ENCODE measurements around the gene COL23A1.

The COL23A1 gene

DNA sequence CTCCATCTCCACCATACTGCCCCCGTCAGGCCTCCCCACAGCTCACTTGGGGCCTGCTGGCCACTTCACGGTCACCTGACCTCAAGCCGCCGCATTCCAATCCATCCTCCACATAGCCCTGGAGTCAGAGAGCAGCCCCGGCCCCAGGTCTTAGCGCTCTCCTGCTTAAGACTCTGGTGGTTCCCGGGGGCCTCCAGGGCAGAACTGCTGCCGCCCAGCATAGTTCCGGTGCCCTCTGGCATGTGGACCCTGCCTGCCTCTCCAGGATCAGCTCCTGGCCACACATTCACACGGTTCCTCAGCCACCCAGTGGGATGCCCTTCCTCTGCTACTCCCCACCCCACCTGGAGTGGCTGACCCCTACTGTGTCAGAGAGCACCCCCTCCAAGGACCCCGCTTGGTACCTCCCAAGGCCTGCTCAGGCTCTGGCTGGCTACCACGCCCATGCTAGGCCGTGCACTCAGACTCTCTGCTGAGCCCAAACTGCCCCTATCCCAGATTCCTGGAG is 366.3 kb downstream of the COL23A1 start:
- H3K4me3 ChIP-seq (replicated peaks; ENCODE audit: low read depth, low read length), result no peak overlapping the region
- TF ChIP-seq, protein P1, sequence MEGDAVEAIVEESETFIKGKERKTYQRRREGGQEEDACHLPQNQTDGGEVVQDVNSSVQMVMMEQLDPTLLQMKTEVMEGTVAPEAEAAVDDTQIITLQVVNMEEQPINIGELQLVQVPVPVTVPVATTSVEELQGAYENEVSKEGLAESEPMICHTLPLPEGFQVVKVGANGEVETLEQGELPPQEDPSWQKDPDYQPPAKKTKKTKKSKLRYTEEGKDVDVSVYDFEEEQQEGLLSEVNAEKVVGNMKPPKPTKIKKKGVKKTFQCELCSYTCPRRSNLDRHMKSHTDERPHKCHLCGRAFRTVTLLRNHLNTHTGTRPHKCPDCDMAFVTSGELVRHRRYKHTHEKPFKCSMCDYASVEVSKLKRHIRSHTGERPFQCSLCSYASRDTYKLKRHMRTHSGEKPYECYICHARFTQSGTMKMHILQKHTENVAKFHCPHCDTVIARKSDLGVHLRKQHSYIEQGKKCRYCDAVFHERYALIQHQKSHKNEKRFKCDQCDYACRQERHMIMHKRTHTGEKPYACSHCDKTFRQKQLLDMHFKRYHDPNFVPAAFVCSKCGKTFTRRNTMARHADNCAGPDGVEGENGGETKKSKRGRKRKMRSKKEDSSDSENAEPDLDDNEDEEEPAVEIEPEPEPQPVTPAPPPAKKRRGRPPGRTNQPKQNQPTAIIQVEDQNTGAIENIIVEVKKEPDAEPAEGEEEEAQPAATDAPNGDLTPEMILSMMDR (IDR thresholded peaks at IDR 0.05; ENCODE audit: low read length, missing control alignments), result no peak
- DNase-seq (ENCODE audit: low read depth), result no peak

DNA sequence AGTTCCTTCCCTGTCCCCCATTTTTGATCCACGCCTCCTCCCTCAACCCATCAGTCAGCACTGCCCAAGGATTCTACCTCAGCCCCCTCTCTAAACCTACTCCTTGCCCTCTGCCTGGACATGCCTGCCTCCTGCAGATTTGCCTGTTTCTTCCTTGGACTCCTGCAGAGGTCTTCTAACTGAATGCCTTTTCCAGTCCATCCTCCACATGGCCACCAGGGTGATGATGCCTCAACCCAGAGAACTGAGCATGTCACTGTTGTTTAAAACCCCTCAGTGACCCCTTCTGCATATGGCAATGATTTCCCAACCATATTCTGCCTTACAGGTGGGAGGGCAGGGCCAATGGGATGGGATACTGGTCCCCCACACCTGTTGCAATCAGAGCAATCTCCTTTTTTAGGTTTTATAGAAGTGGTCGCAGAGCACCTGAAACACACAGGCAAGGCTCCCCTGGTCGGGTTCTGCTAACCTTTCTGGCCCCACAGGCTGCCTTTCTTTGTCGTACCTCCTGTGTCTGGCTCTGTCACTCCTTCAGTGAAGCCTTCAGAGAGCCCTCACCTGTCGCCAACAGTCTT is 366.9 kb downstream of the COL23A1 start:
- H3K4me3 ChIP-seq (replicated peaks; ENCODE audit: low read depth, low read length), result no peak overlapping the region
- DNase-seq (ENCODE audit: low read depth), result no peak
- TF ChIP-seq, protein P1 (IDR thresholded peaks at IDR 0.05; ENCODE audit: low read length, missing control alignments), result no peak

DNA sequence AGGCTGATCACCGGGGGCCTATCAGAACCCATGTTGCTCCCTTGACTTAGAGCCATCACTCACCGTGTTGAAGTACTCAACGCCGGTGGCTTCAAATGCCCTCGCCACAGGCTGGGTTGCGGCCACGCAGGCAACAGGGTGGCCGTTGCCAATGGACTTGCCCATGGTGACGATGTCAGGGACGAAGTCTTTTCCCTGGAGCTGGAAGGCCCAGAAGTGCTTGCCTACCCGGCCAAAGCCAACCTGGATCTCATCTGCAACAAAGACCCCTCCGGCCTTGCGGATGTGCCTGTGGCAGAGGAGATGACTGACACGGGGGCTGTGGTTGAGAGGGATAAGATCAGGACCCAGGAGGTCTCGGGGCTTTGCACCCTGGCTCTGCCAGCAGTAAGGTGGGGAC is 367.9 kb downstream of the COL23A1 start:
- TF ChIP-seq, protein P1 (IDR thresholded peaks at IDR 0.05; ENCODE audit: low read length, missing control alignments), result no peak
- no peak overlapping the region for H3K4me3 ChIP-seq (replicated peaks; ENCODE audit: low read depth, low read length)
- no peak for DNase-seq (ENCODE audit: low read depth)

DNA sequence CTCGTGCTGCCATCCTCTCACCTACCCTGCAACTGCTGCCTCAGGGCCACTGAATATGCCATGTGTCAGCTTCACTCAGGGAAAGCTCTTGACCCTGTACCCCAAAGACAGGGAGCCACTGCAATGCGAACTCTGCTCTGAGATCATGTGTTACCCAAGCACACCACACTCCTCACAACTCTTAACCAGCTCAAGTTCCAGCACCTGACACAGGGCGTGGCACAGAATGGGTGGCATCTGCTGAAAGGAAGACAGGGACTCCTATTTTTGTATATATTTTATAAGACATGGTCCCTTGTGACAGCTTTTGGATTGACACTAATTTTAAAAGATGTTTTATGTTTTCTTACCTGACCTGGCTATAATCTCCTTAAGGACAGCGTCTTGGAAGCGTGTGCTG is 368.3 kb downstream of the COL23A1 start:
- DNase-seq (ENCODE audit: low read depth), result no peak

DNA sequence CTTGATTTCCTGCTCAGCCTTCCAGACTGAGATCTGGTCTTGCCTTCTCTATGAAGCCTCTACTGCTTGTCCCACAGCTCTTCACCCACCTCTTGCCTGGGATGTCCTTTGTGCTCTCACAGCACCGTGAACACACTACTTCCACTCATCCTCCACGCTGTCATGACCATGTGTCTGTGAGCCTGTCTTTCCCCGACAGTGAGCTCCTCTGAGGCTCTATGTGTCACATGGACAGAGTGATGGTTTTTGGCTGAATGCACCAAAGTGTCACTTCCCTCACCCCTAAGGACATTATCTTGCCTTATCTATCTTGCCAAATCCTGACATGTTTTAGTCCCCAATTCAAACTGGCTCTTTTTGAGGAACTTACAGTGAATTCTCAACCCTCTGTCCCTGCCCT is 368.9 kb downstream of the COL23A1 start:
- no peak overlapping the region for H3K4me3 ChIP-seq (replicated peaks; ENCODE audit: low read depth, low read length)
- DNase-seq (ENCODE audit: low read depth), result no peak
- TF ChIP-seq, protein P1 (IDR thresholded peaks at IDR 0.05; ENCODE audit: low read length, missing control alignments), result no peak

More for the DNA sequence above, 368.3 kb downstream of the COL23A1 start:
- TF ChIP-seq, protein P1 (IDR thresholded peaks at IDR 0.05; ENCODE audit: low read length, missing control alignments), result no peak
- H3K4me3 ChIP-seq (replicated peaks; ENCODE audit: low read depth, low read length), result no peak overlapping the region

DNA sequence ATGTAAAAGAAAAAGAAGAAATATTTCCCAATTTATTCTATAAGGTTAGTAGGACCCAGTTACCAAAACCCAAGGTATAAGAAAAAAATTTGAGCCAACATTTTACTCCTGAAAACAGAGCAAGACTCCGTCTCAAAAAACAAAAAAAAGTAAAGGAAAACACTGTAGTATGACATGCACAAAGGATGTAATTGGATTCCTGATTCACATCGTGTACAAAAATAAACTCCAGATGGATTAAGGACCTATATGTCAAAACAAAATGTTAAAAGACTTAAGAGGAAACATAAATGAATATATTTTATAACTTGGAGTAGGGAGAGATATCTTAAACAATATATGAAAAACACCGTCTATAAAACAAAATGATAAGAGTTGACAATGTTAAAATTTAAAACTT is 371.4 kb downstream of the COL23A1 start:
- no peak overlapping the region for H3K4me3 ChIP-seq (replicated peaks; ENCODE audit: low read depth, low read length)
- DNase-seq (ENCODE audit: low read depth), result no peak
- TF ChIP-seq, protein P1 (IDR thresholded peaks at IDR 0.05; ENCODE audit: low read length, missing control alignments), result no peak

DNA sequence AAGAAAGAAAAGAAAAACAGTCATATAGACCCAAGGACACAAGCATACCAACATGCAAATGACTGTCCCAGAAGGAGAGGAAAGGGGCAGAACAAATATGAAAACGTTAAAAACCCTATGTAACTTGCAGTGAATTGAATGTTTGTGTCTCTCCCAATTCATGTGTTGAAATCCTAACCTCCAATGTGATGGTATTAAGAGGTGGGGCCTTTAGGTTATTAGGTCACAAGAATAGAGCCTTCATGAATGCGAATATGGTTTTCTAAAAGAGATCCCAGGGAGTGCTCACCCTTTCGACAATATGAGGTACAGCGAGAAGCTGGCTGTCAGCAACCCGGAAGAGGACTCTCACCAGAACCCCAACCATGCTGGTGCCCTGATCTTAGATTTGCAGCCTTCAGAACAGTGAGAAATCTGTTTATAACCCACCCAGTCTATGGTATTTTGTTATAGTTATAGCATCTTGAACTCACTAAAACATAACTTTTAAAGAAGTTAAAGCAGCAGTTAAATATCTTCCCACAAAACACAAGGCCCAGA is 371.9 kb downstream of the COL23A1 start:
- TF ChIP-seq, protein P1 (IDR thresholded peaks at IDR 0.05; ENCODE audit: low read length, missing control alignments), result no peak
- no peak for DNase-seq (ENCODE audit: low read depth)
- no peak overlapping the region for H3K4me3 ChIP-seq (replicated peaks; ENCODE audit: low read depth, low read length)

Data from fibroblast of pulmonary artery (primary cell).